Thoracic aorta (tissue), 2 donors: ENCODE results near the gene GPC5. TPM values are rescaled to one million over a fixed set of nuclear protein-coding genes. Genes with fewer than 3 reads are reported as not detected.

ENCODE experiments used
- ATAC-seq: fragments of 150-250 bp; one replicate; pipeline ENCODE4 v1.8.0; 2017; ENCODE audit warnings: low read depth; ENCODE audit not compliant: insufficient number of reproducible peaks, low FRiP score
- DNase-seq: peaks from one replicate; pipeline ENCODE4 v3.0.0-alpha.2; 2020; ENCODE audit warnings: low spot score
- H3K27ac ChIP-seq, 2 donors: fragments of 200-600 bp; sonication (generic); 1 replicate in 1 of 2; 2 replicates in 1 of 2; pipeline ENCODE4 v1.5.1; 2016; ENCODE audit warnings: mild to moderate bottlenecking in 2 of 2, moderate library complexity in 2 of 2
- H3K27me3 ChIP-seq: fragments of 200-600 bp; sonication (generic); replicated peaks from 2 replicates; pipeline ENCODE4 v1.6.0; 2016; ENCODE audit warnings: mild to moderate bottlenecking; ENCODE audit not compliant: insufficient read depth
- H3K36me3 ChIP-seq: fragments of 200-600 bp; sonication (generic); one replicate; pipeline ENCODE4 v1.5.1; 2016
- H3K4me1 ChIP-seq, 2 donors: fragments of 200-600 bp; sonication (generic); 1 replicate in 1 of 2; 2 replicates in 1 of 2; pipeline versions ENCODE4 v1.5.1 to v1.6.0; 2016; ENCODE audit warnings: low read depth in 2 of 2, mild to moderate bottlenecking in 1 of 2; ENCODE audit not compliant: control insufficient read depth in 1 of 2
- H3K4me3 ChIP-seq: fragments of 200-600 bp; sonication (generic); 2 replicates; pipeline ENCODE4 v1.5.1; 2016; ENCODE audit warnings: mild to moderate bottlenecking
- H3K9me3 ChIP-seq: fragments of 200-600 bp; sonication (generic); 2 replicates; pipeline ENCODE4 v1.5.1; 2016
- CTCF ChIP-seq: fragments of 200-600 bp; sonication (generic); IDR thresholded peaks from one replicate; pipeline ENCODE4 v1.5.1; 2019; ENCODE audit warnings: antibody characterized with exemption
- total RNA-seq, 2 donors: library from RNA; depleted of rRNA; stranded (reverse); fragments of >200 nt; gene quantifications; one replicate each; pipeline versions ENCODE4 v1.1.0 to v1.2.3, GENCODE V29; 2016

The GPC5 gene
- total RNA-seq, 2 donors from 2014 or later, result 3.3 TPM; not detected in 1

DNA sequence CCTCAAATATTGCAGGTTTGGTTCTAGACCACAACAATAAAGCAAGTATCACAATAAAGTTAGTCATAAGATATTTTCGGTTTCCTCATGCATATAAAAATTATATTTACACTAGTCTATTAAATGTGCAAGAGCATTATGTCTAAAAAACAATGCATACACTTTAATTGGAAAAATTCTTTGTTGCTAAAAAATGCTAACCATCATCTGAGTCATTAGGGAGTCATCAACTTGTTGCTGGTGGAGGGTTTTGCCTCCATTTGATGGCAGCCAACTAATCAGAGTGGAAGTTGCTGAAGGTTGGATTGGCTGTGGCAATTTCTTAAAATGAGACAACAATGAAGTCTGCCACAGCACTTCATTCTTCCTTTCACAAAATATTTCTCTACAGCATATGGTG, 1405.9 kb downstream of the GPC5 start:
- no peak overlapping the region for H3K4me3 ChIP-seq
- no peak for TF ChIP-seq CTCF
- no peaks in the 10 kb centered on the region for H3K36me3 ChIP-seq
- ATAC-seq (no peak), DNase-seq (no peak)
- H3K27me3 ChIP-seq, result no peaks in the 10 kb centered on the region
- H3K4me1 ChIP-seq, result peaks cover 30 to 53% of the 10 kb centered on the region in 2 donors
- peak overlapping the region in 1 of 2 donors; percentile 1 for H3K27ac ChIP-seq
- no peaks in the 10 kb centered on the region for H3K9me3 ChIP-seq

GRCh38 chr13:92804926-92805325, 1406.5 kb downstream of the GPC5 start:
- peak overlapping the region in 1 of 2 donors; percentile 1 for H3K27ac ChIP-seq
- H3K4me3 ChIP-seq, result no peak overlapping the region
- DNase-seq (no peak), ATAC-seq (no peak)
- TF ChIP-seq CTCF, result no peak
- no peaks in the 10 kb centered on the region for H3K27me3 ChIP-seq
- peaks cover 30 to 53% of the 10 kb centered on the region in 2 donors for H3K4me1 ChIP-seq
- no peaks in the 10 kb centered on the region for H3K36me3 ChIP-seq
- H3K9me3 ChIP-seq, result no peaks in the 10 kb centered on the region

- no peak for DNase-seq
- peak overlapping the region; percentile 1 to 51 for H3K27ac ChIP-seq
- H3K27me3 ChIP-seq, result no peaks in the 10 kb centered on the region
- no peak for ATAC-seq
- H3K9me3 ChIP-seq, result no peaks in the 10 kb centered on the region
- no peaks in the 10 kb centered on the region for H3K36me3 ChIP-seq
- peaks cover 30 to 53% of the 10 kb centered on the region in 2 donors for H3K4me1 ChIP-seq
- H3K4me3 ChIP-seq, result peak overlapping the region; percentile 66
- TF ChIP-seq CTCF, result no peak
Observed at GRCh38 chr13:92805766-92806165, 1407.3 kb downstream of the GPC5 start.

DNA sequence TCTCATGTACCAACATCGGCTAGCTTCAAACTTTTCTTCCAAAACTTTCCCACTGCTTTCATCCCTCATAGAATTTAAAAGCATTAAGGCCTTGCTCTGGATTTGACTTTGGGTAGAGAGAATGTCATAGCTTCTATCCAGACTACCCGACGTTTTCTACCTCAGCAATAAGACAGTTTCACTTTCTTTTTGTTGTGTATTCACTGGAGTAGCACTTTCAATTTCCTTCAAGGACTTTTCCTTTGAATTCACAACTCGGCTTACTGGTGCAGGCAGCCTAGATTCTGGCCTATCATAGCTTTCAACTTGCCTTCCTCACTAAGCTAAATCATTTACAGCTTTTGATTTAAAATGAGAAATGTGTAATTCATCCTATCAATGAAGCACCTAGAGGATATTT, 1407.8 kb downstream of the GPC5 start:
- no peak for TF ChIP-seq CTCF
- no peaks in the 10 kb centered on the region for H3K36me3 ChIP-seq
- peak overlapping the region; percentile 1 to 51 for H3K27ac ChIP-seq
- peak overlapping the region; percentile 66 for H3K4me3 ChIP-seq
- ATAC-seq, result no peak
- no peaks in the 10 kb centered on the region for H3K9me3 ChIP-seq
- H3K4me1 ChIP-seq, result peaks cover 30 to 53% of the 10 kb centered on the region in 2 donors
- DNase-seq, result no peak
- no peaks in the 10 kb centered on the region for H3K27me3 ChIP-seq

GRCh38 chr13:92807353-92807752, 1408.9 kb downstream of the GPC5 start:
- Histone ChIP-seq H3K36me3 (no peaks in the 10 kb centered on the region), H3K4me1 (peaks cover 30 to 53% of the 10 kb centered on the region in 2 donors), H3K27me3 (no peaks in the 10 kb centered on the region), H3K27ac (no peak overlapping the region), H3K9me3 (peaks cover 4% of the 10 kb centered on the region), H3K4me3 (peak overlapping the region; percentile 39)
- no peak for TF ChIP-seq CTCF
- DNase-seq, result no peak
- no peak for ATAC-seq
